Activated effector memory CD4-positive, alpha-beta T cell treated with anti-CD3 and anti-CD28 coated beads, Interleukin-2, amount 50 U/mL, for 16 hours (primary cell): ENCODE measurements around the gene MMUT.
"Not testable (repeated sequence)": the region's sequence is repeated elsewhere in the genome, so short reads cannot be mapped to it uniquely, and the experiment has no call there.

ENCODE experiments used
- DNase-seq: peaks from one replicate; pipeline ENCODE4 v3.0.0-alpha.2; 2020

The MMUT gene

DNA sequence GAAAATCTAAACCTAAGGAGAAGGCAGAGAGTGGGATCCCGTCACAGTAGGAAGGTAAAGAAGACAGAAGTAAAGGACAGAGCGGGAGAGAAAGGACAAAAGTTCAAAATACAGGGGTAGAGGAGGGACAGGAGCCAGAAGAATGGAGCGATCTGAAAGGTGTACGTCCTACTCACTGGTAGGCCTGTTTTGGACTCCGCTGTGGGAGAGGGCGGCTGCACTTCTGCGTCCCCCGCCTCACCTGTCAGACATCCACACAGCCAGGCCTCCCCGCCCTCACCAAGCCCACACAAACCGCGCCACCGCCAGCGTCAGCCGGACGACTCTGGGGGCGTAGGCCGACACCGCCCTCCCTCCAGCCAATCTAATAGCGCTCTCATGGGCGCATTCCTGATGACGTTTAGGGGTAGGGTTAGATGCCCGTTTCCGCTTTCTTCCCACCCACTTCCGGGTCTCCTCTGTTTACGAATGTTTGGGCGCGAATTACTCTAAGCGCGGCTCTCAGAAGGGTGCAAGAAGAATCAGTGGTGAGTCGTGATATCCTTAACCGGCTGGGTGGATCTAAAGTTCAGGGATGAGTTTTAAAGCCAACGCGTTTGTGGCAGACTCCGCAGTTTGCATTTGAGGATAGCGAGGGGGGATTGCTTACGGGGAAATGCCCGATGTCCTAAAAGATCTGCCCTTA, at the start of gene MMUT, which contains the start of gene CENPQ:
MMUT (minus strand) TSS at position 327 of the 685 bp plus-strand sequence. CDS start 3,787 bp downstream, outside the sequence.
CENPQ (plus strand) TSS at position 444 of the 685 bp plus-strand sequence. CDS start 6,807 bp downstream, outside the sequence.
- peak; percentile 95 for DNase-seq

DNA sequence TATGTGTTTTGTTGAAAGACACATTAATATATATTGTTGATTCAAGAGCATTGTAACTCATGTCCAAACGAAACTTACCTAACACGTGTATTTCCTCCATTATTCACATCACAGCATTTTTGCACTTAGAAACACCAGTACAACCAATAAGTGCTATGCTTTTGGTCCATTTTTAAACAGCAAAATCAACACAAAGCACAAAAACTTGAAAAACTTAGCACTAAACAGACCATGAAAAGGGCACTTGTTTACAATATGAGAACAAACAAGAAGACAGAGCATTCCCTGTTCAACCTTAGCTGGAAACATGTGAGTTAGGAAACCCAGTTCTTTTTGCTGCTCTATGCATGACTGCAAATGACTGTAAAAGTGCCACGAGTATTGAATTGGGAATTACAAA, 46.3 kb upstream of the MMUT start:
- DNase-seq: no peak

DNA sequence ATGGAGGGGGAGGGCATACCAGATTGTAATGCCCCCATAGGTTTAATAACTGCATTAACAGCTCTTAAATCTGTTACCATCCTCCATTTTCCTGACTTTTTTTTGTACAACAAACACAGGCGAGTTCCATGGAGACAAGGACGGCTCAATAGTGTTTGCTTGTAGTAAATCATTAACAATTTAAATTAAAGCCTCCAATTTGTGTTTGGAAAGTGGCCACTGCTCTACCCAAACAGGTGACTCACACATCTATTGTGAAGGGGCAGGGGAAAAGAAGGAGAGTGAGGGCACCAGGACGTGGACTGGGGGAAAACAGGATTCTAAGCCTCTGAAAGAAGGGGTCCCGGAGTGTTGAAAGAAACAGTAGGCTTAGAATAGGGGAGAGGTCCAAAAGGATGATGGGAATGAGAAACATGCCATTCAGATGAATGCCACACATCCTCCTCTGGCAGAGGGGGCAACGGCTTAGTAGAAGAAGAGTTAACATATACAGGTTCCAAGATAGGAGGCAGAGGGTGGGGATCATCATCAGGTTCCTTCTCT, 43.6 kb upstream of the MMUT start:
- no peak for DNase-seq

DNA sequence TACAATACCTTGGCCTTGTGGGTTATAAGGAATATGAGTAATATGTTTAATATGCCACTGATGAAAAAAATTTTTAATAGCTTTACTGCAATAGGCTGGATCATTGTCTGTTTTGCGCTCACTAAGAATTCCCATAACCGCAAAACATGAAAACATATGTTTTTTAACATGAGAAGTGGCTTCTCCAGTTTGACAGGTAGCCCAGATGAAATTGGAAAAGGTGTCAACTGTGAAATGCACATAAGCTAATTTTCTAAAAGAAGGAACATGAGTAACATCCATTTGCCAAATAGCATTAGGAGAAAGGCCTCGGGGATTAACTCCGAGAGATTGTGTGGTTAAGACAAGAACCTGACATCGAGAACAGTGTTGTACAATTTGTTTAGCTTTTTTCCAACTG, 41.6 kb upstream of the MMUT start:
- DNase-seq: no peak

DNA sequence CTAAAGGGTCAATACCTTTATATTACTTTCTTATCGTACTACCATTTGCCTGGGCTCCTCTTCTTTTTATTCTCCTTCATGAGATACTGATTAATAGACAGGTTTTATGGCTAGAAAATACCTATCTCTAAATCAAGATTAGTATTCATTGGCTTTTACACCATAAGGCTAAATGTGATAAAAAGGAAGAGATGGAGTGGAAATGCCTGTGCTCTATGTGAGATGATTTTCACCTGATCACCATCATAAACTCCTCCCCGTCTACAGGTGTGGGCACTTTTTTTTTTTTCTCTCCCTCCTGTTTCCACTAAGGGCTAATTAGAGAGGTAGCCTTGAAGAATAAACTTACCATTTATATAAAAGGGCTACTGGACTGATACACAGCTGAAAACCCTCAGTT, 36.6 kb upstream of the MMUT start, which contains the start of gene GLYATL3:
GLYATL3 (plus strand) TSS at position 301 of the 400 bp plus-strand sequence. CDS start 12,068 bp downstream, outside the sequence.
- no peak for DNase-seq

DNA sequence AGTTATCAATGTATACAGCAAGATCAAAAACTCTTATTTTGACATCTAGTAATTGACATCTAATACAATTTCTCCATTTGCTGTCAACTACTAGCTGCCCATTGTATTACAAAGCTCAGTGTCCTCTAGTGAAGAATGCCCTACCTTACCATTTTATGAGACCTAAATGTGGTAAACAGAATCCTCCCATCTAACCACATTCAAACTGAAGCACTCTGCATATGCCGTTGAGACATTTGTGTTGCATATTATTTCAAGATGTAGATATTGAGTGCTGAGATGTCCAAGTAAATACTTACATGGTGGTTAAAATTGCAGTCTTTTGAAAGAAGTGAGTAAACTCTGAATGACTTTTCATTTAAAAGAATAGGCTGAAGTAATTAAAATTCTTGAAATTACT, 36.1 kb upstream of the MMUT start:
- DNase-seq: no peak

DNA sequence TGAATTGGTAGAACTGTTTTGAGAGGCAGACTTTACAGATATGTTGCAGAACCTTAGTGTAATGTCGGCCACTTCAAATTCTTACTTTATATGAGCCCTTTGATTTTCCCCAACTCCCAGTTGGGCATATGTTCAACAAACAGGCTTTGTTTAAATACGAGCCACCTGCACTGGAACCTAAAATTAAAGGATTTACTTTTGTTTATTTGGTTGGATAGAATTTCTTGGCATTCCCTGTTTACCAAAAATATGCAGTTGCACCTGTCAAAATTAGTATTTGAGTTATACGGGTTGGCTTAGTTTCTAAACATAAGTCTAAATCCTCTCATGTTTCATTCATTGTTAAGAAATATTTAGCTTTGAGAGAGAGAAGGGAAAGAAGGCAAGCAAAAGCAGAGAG, 34.3 kb upstream of the MMUT start:
- DNase-seq: no peak

DNA sequence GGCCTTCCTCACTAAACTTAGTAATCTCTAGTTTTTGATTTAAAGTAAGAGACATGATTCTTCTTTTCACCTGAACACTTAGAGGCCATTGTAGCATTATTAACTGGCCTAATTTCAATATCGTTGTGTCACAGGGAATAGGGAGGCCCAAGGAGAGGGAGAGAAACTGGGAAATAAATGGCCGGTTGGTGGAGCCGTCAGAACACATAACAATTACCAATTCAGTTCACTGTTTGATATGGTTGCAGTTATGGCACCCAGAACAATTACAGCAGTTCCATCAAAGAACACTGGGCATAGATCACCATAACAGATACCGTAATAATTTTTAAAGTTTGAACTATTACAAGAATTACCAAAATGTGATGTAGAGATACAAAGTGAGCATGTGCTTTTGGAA, 27.6 kb upstream of the MMUT start:
- no peak for DNase-seq

DNA sequence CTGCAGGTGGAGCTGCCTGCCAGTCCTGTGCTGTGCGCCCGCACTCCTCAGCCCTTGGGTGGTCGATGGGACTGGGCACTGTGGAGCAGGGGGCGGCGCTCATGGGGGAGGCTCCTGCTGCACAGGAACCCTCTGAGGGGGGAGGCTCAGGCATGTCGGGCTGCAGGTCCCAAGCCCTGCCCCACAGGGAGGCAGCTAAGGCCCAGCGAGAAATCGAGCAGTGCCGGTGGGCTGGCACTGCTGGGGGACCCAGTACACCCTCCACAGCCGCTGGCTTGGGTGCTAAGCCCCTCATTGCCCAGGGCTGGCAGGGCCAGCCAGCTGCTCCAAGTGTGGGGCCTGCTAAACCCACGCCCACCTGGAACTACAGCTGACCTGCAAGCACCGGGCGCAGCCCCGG, 20.3 kb upstream of the MMUT start:
- not testable (repeated sequence) for DNase-seq

DNA sequence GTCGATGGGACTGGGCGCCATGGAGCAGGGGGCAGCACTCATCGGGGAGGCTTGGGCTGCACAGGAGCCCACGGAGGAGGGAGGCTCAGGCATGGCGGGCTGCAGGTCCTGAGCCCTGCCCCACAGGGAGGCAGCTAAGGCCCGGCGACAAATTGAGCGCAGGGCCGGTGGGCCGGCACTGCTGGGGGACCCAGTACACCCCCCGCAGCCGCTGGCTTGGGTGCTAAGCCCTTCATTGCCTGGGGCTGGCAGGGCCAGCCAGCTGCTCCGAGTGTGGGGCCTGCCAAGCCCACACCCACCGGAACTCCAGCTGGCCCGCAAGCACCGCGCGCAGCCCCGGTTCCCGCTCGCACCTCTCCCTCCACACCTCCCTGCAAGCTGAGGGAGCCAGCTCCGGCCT, 18.8 kb upstream of the MMUT start:
- DNase-seq: not testable (repeated sequence)

DNA sequence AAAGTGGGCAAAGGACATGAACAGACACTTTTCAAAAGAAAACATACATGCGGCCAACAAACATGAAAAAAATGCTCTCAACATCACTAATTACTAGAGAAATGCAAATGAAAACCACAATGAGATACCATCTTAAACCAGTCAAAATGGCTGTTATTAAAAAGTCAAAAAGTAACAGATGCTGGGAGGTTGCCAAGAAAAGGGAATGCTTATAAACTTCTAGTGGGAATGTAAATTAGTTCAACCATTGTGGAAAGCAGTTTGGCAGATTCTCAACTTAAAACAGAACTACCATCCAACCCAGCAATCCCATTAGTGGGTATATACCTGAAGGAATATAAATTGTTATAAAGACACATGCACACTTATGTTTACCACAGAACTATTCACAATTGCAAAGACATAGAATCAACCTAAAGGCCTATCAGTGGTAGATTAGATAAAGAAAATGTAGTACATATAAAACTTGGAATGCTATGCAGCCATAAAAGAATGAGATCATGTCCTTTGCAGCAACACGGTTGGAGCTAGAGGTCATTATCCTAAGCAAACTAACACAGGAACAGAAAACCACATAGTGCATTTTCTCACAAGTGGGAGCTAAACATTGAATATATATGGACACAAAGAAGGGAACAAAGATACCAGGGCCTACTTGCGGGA, 16.4 kb upstream of the MMUT start:
- no peak for DNase-seq

DNA sequence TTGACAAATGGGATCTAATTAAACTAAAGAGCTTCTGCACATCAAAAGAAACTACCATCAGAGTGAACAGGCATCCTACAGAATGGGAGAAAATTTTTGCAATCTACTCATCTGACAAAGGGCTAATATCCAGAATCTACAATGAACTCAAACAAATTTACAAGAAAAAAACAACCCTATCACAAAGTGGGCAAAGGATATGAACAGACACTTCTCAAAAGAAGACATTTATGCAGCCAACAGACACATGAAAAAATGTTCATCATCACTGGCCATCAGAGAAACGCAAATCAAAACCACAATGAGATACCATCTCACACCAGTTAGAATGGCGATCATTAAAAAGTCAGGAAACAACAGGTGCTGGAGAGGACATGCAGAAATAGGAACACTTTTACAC, 13.5 kb upstream of the MMUT start:
- DNase-seq: not testable (repeated sequence)

DNA sequence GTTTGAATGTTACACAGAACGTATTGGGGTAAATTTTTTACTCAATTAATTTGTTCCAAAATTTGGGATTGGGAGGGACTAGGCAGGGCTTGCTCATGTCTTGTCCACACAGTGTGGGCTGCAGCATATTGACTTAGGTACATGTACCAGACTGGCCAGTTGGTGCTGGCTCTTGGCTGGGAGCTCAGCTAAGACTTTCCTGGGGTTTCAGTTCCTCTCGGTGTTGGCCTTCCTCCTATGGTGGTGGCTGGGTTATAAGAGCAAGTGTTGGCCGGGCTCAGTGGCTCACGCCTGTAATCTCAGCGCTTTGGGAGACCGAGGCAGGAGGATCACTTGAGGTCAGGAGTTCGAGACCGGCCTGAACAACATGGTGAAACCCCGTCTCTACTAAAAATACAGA, 5.0 kb upstream of the MMUT start:
- no peak for DNase-seq

DNA sequence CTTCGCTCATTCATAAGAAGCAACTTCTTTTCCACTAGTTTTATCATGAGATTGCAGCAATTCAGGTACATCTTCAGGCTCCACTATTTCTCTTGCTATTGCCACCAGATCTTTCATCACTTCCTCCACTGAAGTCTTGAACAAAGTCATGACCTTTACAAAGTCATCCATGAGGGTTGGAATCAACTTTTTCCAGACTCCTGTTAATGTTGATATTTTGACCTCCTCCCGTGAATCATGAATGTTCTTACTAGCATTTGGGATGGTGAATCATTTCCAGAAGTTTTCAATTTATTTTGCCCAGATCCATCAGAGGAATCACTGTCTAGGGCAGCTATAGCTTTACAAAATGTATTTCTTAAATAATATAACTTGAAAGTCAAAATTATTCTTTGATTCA, 1.6 kb upstream of the MMUT start:
- no peak for DNase-seq

DNA sequence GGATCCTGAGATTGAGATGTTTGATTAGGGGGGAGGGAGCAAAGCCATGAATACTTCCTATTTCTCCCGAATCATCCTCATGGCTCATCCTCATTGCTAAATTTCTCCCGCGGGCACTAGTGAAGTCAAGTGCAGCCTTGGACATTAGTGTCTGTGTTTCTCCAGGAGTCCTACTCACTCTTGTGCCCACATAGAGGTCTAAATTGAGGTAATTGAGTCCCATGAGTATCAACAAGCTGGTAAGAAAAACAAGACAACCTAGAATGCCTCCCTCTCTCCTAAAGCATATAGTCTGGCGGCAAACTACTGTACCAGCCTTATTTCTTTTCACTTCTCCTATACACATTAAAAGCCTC, 537 bp upstream of the MMUT start:
- DNase-seq: no peak

DNA sequence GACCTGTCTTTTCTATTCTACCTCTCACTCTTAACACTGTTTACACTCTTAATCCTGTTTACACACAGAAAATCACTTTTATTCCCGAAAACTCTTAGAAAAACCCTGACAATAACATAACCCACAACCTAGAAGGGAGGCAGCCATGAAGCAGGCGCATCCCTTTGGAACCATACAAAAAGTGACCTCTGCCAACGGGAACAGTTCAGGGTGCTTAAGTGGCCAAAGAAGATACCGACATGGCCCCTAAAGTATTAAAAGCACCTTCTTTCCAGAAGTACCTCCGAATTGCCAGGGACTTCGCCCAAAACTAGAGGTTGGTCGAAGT, 490 bp downstream of the MMUT start:
- DNase-seq: no peak

DNA sequence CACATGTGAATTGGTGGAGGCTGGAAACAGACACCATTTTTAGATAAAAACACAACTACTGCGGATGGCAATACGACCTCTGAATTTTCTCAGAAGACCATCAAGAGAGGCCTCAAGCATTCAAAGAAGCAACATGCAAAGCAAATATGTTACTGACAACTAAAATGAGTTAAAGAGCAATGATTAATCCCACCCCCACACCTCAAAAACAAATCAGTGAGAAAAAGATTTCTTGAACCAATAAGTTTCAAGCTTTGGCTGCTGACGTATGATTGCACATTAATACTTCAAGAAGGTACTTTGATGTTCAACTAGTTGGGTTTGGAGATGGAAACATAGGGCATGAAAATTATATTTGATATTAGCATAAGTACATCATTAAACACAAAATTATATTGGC, 982 bp downstream of the MMUT start:
- no peak for DNase-seq

DNA sequence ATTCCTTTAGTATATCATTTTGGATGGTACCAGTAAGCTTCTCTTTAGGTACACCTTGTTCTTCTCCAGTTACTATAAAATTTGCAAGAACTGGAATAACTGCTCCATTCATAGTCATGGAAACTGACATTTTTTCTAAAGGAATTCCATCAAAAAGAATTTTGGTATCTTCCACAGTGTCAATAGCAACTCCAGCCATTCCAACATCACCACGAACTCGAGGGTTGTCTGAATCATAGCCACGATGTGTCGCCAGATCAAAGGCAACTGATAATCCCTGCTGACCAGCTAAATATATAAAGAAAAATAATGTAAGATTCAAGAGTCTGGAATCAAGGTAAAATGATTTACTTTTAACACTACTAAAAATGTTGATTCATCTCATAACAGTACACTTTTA, 5.3 kb downstream of the MMUT start:
- DNase-seq: no peak

DNA sequence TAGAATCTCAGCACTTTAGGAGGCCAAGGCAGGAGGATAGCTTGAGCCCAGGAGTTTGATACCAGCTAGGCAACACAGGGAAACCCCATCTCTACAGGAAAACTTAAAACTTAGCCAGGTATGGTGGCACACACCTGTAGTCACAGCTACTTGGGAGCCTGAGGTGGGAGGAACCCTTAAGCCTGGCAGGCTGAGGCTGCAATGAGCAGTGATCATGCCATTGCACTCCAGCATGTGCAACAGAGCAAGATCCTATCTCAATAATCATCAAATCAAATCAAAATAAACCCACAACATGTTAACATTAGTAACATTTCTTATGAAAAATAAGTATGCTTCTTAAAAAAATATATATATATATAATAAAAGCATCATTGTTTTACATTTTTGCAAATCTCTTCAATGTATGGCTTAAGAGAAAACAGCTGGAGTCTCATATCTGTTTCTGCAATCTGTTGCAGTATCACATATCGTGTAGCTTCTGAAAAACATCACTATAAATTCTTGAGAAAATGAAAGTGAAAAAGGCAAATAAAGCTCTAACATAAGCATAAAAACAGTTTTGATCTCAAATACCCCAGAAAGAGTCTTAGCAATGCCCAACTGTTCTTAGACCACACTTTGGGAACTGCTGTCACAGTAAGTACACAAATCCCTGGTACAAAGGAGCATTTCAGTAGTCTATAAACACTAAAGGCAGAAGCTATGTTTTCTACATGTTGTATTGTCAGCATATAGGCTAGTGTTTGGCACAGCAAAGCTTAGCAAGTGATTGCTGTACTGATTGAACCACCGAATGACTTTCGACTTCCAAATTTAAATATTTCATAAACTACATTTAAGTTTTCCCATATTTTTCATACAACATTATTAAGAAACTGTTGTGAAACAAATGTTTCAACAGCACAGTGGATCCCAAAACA, 8.0 kb downstream of the MMUT start:
- DNase-seq: no peak

DNA sequence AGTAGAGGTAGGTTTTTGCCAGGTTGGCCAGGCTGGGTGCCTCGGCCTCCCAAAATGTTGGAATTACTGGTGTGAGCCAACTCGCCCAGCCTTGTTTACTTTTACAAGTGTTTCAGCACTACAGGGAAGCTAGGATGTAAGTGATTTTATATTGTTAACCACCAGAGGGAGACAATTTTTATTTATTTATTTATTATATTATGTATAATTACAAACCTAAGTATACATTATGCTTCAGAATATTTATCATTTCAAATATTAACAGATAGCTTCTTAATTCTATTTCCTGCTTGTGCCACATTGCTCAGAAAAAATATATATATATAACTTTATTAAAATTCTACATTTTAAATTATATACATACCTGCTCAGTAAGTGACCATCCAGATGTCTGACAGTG, 9.8 kb downstream of the MMUT start:
- no peak for DNase-seq

DNA sequence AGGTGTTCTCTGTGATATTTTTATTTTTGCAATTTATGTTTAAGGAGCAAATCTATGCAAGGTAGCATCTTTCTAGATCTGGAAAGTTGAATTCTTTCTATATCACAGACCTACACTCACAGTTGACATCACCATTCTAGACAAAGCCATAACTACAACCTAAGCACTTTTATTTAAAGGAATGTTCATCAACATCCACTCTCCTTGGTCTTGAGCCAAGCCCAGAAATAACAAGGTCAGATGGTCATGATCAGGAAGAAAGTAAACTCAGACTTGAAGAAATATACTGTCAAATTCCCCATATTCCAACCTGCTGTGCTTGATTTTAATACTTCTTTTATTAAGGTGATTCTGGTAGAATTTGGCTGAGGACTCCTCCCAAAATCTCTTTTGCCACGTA, 32.2 kb downstream of the MMUT start:
- no peak for DNase-seq

DNA sequence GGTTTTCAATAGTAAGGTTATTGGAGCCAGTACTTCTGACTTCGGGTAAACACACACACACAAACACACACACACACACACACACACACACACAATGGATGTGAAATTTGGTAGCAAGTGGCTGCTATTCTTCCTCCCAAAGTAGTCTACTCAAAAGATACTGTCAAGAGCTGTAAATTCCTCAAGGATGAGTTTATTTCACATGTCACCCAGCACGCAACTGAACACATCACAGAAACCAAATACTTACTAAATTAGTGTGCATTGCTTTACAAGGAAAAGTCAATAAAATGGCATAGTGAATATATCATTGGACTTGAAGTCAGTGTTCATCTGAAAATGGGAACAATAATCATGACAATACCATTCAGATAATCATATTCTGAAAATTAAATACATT, 32.9 kb downstream of the MMUT start:
- no peak for DNase-seq

DNA sequence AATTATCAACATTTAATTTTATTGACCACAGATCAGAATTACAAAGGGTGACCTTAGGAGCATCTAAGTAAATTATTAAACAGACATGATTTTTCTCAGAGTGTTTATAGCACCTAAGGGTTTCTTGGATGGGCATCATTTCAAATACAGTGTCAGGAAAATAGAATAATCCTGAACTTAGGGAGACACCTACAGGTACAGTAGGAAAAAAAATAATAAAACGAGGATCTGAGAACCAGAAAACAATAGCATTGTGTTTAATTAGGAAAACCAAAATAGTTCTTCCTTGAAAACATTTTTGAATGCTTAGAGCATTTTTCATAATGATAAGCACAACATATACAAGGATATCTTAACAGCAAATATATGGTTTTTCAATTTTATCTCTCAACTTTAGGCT, 39.2 kb downstream of the MMUT start:
- no peak for DNase-seq

DNA sequence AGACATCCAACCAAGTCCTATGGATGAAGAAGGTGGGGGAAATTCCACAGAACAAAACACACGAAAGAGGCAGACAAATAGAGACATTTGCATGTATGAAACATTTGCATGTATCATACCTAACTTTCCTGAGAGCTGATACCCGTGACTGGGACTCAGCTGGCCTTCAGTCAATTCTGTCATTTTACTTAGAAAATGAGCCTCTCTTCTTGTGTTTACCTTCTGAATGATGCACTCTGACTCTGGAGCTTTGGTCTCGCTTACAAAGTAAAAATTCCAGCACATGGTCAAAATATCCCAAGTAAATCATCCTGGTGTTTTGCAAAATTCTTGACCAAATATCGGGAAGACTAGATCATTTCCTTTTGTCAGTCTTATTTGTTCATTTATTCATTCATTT, 46.9 kb downstream of the MMUT start:
- no peak for DNase-seq
